MM.1S (cell line): ENCODE results near the gene GAK.

Experiments
- DNase-seq: peaks from one replicate; pipeline ENCODE4 v3.0.0-alpha.2; 2015
- H2AFZ ChIP-seq: fragments of 300-600 bp; sonication (generic); 2 replicates; pipeline ENCODE4 v1.6.0; 2016; ENCODE audit warnings: antibody characterized with exemption, low read length
- H3F3A ChIP-seq: fragments of 300-600 bp; sonication (generic); 2 replicates; pipeline ENCODE4 v1.6.1; 2016; ENCODE audit warnings: mild to moderate bottlenecking, antibody characterized with exemption, low read length, moderate library complexity, mixed read lengths; ENCODE audit not compliant: insufficient read depth
- H3K27ac ChIP-seq: fragments of 300-600 bp; sonication (generic); 2 replicates; pipeline ENCODE4 v1.5.1; 2016; ENCODE audit warnings: mild to moderate bottlenecking, low read length
- H3K27me3 ChIP-seq: fragments of 300-600 bp; sonication (generic); replicated peaks from 2 replicates; pipeline ENCODE4 v1.6.0; 2016; ENCODE audit warnings: low read length; ENCODE audit not compliant: insufficient read depth
- H3K36me3 ChIP-seq: fragments of 300-600 bp; sonication (generic); replicated peaks from 2 replicates; pipeline ENCODE4 v1.6.1; 2016; ENCODE audit warnings: mild to moderate bottlenecking, low read length, mixed read lengths; ENCODE audit not compliant: insufficient read depth
- H3K4me1 ChIP-seq: fragments of 300-600 bp; sonication (generic); 2 replicates; pipeline ENCODE4 v1.6.1; 2016; ENCODE audit warnings: low read length, mixed read lengths
- H3K4me2 ChIP-seq: fragments of 300-600 bp; sonication (generic); 2 replicates; pipeline ENCODE4 v1.6.0; 2016; ENCODE audit warnings: low read depth, low read length
- H3K4me3 ChIP-seq: fragments of 300-600 bp; sonication (generic); 2 replicates; pipeline ENCODE4 v1.5.1; 2016; ENCODE audit warnings: low read length, mixed read lengths
- H3K79me2 ChIP-seq: fragments of 300-600 bp; sonication (generic); 2 replicates; pipeline ENCODE4 v1.6.1; 2016; ENCODE audit warnings: mixed run types, low read length, mixed read lengths
- H3K9ac ChIP-seq: fragments of 300-600 bp; sonication (generic); 2 replicates; pipeline ENCODE4 v1.6.1; 2016; ENCODE audit warnings: low read length, mixed read lengths
- H3K9me2 ChIP-seq: fragments of 300-600 bp; sonication (generic); replicated peaks from 2 replicates; pipeline ENCODE4 v1.6.1; 2016; ENCODE audit warnings: mild to moderate bottlenecking, low read length, mixed read lengths; ENCODE audit not compliant: insufficient read depth
- H3K9me3 ChIP-seq: fragments of 300-600 bp; sonication (generic); replicated peaks from 2 replicates; pipeline ENCODE4 v1.6.1; 2016; ENCODE audit warnings: mild to moderate bottlenecking, low read length, mixed read lengths; ENCODE audit not compliant: insufficient read depth
- H4K20me1 ChIP-seq: fragments of 300-600 bp; sonication (generic); 2 replicates; pipeline ENCODE4 v1.6.1; 2016; ENCODE audit warnings: mild to moderate bottlenecking, low read length, moderate library complexity, mixed read lengths; ENCODE audit not compliant: insufficient read depth
- EZH2 ChIP-seq: fragments of 300-600 bp; sonication (generic); optimal IDR thresholded peaks from 2 replicates; pipeline ENCODE3; 2017; ENCODE audit warnings: low read depth, mild to moderate bottlenecking, antibody characterized with exemption, low read length, mixed read lengths
- EZH2phosphoT487 ChIP-seq: fragments of 300-600 bp; sonication (generic); IDR thresholded peaks from 2 replicates; pipeline ENCODE4 v1.6.1; 2018; ENCODE audit warnings: antibody characterized with exemption, low read length
- TF ChIP-seq, protein P1 (sequence below): fragments of 300-600 bp; sonication (generic); IDR thresholded peaks from 2 replicates; pipeline ENCODE4 v1.5.1; 2016; ENCODE audit warnings: antibody characterized with exemption, low read length, mixed read lengths

The GAK gene

DNA sequence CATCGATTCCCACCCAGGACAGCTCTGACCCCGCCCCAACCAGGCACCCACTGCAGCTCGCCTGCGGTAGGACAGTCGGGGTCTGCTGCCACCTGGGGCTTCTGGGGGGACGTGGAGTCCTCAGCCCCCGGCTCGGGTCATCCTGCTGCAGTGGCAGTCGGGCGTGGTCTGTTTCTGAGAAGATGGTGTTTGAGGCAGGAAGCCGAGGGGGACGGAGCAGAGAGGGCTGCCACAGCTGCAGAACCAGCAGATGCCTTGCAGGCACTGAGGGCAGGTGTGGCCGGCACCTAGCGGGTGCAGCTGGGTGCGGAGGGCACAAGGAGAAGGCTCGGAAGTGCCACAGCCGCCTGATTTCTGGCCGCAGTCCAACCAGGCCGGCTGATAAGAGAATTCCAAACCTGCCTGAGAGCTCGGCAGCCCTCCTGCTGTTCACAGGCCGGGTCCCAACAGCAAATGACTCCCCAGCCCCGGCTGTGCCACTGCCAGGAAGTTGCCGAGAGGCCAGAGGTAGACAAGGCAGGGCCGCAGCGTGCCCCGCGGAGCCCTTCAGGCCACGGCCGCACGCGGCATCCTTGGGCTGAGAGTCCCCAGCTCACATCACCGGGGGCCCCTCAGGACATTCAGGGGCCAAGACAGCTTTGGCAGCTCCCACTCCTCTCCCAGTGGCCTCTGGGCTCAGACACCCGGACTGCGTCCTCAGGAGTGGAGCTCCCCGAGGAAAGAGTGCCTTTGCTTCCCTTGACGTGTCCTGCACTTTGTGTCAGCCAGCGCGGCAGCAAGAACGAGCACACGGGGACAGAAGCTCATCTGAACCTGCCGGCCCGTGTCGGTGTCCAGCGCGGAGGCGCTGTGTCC, 96.7 kb downstream of the GAK start:
- no peaks in the 10 kb centered on the region for H4K20me1 ChIP-seq
- H3F3A ChIP-seq, result no peaks in the 10 kb centered on the region
- H3K9ac ChIP-seq, result no peak overlapping the region
- no peak overlapping the region for H3K4me3 ChIP-seq
- H3K4me2 ChIP-seq, result no peak overlapping the region
- TF ChIP-seq EZH2phosphoT487, result no peak
- TF ChIP-seq, protein P1, sequence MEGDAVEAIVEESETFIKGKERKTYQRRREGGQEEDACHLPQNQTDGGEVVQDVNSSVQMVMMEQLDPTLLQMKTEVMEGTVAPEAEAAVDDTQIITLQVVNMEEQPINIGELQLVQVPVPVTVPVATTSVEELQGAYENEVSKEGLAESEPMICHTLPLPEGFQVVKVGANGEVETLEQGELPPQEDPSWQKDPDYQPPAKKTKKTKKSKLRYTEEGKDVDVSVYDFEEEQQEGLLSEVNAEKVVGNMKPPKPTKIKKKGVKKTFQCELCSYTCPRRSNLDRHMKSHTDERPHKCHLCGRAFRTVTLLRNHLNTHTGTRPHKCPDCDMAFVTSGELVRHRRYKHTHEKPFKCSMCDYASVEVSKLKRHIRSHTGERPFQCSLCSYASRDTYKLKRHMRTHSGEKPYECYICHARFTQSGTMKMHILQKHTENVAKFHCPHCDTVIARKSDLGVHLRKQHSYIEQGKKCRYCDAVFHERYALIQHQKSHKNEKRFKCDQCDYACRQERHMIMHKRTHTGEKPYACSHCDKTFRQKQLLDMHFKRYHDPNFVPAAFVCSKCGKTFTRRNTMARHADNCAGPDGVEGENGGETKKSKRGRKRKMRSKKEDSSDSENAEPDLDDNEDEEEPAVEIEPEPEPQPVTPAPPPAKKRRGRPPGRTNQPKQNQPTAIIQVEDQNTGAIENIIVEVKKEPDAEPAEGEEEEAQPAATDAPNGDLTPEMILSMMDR, result no peak
- TF ChIP-seq EZH2, result no peak
- no peaks in the 10 kb centered on the region for H3K27me3 ChIP-seq
- H3K9me2 ChIP-seq, result no peaks in the 10 kb centered on the region
- no peak for DNase-seq
- no peak overlapping the region for H3K27ac ChIP-seq
- no peak overlapping the region for H2AFZ ChIP-seq
- H3K9me3 ChIP-seq, result no peaks in the 10 kb centered on the region
- H3K79me2 ChIP-seq, result no peaks in the 10 kb centered on the region
- H3K36me3 ChIP-seq, result no peaks in the 10 kb centered on the region
- H3K4me1 ChIP-seq, result no peaks in the 10 kb centered on the region

DNA sequence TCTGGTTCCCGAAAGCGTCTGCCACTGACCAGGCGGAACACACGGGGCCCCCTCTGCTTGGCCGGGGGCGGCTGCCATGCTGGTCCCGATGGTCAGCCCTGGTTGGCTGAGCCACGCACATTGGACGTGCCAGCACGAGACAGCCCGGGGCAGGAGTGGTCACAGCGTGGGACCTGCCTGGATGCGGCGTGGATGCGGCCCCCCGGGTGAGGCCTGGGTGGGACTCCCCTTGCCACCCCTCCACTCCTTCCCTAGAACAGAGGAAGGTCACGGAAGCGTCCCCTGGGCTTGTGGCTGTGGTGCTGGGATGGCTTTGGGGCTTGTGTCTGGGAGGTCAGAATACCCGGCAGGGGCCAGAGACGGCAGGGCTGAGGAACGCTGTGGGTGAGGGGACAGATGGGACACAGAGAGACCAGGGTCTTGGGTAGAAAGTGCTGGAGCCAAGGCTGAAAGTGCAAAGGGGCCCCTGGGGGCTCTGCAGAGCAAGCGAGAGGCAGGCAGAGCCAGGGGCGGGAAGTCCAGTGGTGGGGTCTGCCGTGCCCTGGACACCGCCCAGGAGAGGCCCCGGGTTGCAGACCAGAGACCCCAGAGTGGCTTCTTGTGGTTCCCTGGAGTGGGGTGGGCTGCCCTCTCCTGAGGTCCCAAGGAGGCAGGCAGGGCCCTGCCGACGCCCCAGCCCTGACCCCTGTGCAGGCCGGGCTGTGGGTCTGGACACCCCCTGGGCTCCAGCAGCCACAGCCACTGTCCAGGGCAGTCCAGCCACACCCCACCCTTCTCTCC, 97.6 kb downstream of the GAK start:
- no peak for DNase-seq
- Histone ChIP-seq H4K20me1 (no peaks in the 10 kb centered on the region), H3K4me1 (no peaks in the 10 kb centered on the region), H2AFZ (no peak overlapping the region), H3K27me3 (no peaks in the 10 kb centered on the region), H3K9me3 (no peaks in the 10 kb centered on the region), H3K4me3 (no peak overlapping the region), H3K4me2 (no peak overlapping the region), H3K9me2 (no peaks in the 10 kb centered on the region), H3K27ac (no peak overlapping the region), H3F3A (no peaks in the 10 kb centered on the region), H3K79me2 (no peaks in the 10 kb centered on the region), H3K36me3 (no peaks in the 10 kb centered on the region), H3K9ac (no peak overlapping the region)
- TF ChIP-seq EZH2phosphoT487 (no peak), EZH2 (no peak)
- TF ChIP-seq, protein P1, result no peak

DNA sequence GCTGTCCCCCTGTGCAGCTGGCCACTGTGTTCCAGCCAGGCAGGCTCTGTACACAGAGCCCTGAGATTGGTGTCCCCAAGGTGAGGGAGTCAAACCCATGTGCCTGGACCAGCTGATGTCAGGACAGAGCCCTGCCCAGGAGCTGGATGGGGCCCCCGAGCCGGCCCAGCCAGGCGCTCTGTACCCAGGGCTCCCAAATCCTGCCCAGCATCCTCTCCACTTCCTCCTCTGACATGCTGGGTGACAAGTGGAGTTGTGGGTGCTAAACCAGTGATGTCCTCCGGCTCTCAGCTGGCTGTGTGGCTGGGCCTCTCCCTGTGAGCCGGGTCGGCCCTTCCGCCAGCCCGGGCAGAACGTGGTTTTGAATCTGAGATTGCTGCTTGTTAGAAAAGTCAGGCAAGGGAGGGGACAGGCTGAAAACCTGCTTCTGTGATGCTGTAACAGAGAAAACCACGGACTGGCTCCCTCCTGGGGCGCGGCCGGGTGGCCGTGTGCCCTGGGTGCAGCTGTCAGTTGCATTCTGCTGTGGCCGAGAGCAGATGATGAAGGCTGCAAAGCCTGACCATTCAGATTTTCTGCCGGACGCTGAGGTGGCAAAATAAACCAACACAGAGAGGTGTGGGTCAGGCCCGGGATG, 98.3 kb downstream of the GAK start:
- no peak for DNase-seq
- Histone ChIP-seq H3K27me3 (no peaks in the 10 kb centered on the region), H3K79me2 (no peaks in the 10 kb centered on the region), H3K4me2 (no peak overlapping the region), H3K9ac (no peak overlapping the region), H3F3A (no peaks in the 10 kb centered on the region), H3K9me2 (no peaks in the 10 kb centered on the region), H3K4me3 (no peak overlapping the region), H3K9me3 (no peaks in the 10 kb centered on the region), H4K20me1 (no peaks in the 10 kb centered on the region), H3K27ac (no peak overlapping the region), H3K4me1 (no peaks in the 10 kb centered on the region), H2AFZ (no peak overlapping the region), H3K36me3 (no peaks in the 10 kb centered on the region)
- no peak for TF ChIP-seq EZH2phosphoT487
- TF ChIP-seq, protein P1, result no peak
- TF ChIP-seq EZH2, result no peak
